Neural crest cell (in vitro differentiated cells): ENCODE results near the gene GPATCH3. TPM values are rescaled to one million over a fixed set of nuclear protein-coding genes. Genes with fewer than 3 reads are reported as not detected.

ENCODE experiments used
- DNase-seq: peaks from one replicate; pipeline ENCODE4 v3.0.0; 2021; ENCODE audit warnings: low read depth, mixed read lengths, low spot score
- H3K27ac Mint-ChIP-seq: one replicate; pipeline ENCODE4 v1.8.0; 2021; ENCODE audit warnings: mild to moderate bottlenecking, mixed read lengths; ENCODE audit not compliant: unreplicated experiment
- H3K27me3 Mint-ChIP-seq: 2 replicates; pipeline ENCODE4 v1.8.0; 2021; ENCODE audit warnings: low read depth, mild to moderate bottlenecking, mixed read lengths
- H3K36me3 Mint-ChIP-seq: 2 replicates; pipeline ENCODE4 v1.8.0; 2021; ENCODE audit warnings: low read depth, mild to moderate bottlenecking, mixed read lengths
- H3K4me1 Mint-ChIP-seq: 2 replicates; pipeline ENCODE4 v1.8.0; 2021; ENCODE audit warnings: mixed read lengths
- H3K4me3 Mint-ChIP-seq: one replicate; pipeline ENCODE4 v1.8.0; 2021; ENCODE audit warnings: mild to moderate bottlenecking, mixed read lengths
- H3K9me3 Mint-ChIP-seq: 2 replicates; pipeline ENCODE4 v1.8.0; 2021; ENCODE audit warnings: mixed read lengths
- total RNA-seq: library from RNA; stranded (reverse); gene quantifications from 2 replicates; pipeline ENCODE4 v1.2.1, GENCODE V29; 2021
- TF ChIP-seq, protein P1 (sequence below): fragments of 200-600 bp; sonication (generic); conservative IDR thresholded peaks from 2 replicates; pipeline ENCODE4 v1.5.0; 2021; ENCODE audit warnings: antibody characterized with exemption, mild to moderate bottlenecking

The GPATCH3 gene
- total RNA-seq, 1 donor from 2014 or later: 21.3 TPM

DNA sequence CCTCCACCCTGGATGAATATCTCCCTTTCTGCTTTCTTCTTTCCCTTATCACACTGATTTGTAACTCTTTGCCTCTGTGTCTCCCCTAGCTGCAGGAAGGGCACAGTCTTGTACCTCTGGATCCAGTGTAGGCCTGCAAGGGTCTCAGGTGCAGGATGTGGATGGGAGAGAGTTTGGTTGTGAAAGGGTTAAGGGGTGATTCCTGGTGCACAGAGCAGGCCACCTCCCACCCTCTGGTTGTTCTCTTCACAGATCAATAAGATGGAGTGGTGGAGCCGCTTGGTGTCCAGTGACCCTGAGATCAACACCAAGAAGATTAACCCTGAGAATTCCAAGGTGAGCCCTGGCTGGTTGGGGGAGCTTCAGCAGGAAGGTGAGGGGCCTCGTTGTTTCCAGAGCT, 44.9 kb upstream of the GPATCH3 start:
- Mint-ChIP-seq H3K9me3 (no peaks in the 10 kb centered on the region), H3K27me3 (no peaks in the 10 kb centered on the region), H3K4me3 (no peak overlapping the region), H3K4me1 (no peaks in the 10 kb centered on the region), H3K27ac (no peak overlapping the region), H3K36me3 (peaks cover 15% of the 10 kb centered on the region)
- no peak for DNase-seq
- TF ChIP-seq, protein P1, sequence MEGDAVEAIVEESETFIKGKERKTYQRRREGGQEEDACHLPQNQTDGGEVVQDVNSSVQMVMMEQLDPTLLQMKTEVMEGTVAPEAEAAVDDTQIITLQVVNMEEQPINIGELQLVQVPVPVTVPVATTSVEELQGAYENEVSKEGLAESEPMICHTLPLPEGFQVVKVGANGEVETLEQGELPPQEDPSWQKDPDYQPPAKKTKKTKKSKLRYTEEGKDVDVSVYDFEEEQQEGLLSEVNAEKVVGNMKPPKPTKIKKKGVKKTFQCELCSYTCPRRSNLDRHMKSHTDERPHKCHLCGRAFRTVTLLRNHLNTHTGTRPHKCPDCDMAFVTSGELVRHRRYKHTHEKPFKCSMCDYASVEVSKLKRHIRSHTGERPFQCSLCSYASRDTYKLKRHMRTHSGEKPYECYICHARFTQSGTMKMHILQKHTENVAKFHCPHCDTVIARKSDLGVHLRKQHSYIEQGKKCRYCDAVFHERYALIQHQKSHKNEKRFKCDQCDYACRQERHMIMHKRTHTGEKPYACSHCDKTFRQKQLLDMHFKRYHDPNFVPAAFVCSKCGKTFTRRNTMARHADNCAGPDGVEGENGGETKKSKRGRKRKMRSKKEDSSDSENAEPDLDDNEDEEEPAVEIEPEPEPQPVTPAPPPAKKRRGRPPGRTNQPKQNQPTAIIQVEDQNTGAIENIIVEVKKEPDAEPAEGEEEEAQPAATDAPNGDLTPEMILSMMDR: no peak

DNA sequence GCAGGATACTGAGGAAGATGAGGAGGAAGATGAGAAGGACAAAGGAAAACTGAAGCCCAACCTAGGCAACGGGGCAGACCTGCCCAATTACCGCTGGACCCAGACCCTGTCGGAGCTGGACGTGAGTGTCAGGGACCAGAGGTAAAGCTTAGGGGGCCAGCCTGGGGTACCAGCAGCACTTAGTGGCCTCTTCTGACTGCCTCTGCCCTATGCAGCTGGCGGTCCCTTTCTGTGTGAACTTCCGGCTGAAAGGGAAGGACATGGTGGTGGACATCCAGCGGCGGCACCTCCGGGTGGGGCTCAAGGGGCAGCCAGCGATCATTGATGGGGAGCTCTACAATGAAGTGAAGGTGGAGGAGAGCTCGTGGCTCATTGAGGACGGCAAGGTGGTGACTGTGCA, 42.4 kb upstream of the GPATCH3 start:
- H3K4me1 Mint-ChIP-seq: no peaks in the 10 kb centered on the region
- H3K27ac Mint-ChIP-seq: no peak overlapping the region
- no peak for DNase-seq
- peak overlapping the region; percentile 12 for H3K4me3 Mint-ChIP-seq
- TF ChIP-seq, protein P1: no peak
- no peaks in the 10 kb centered on the region for H3K9me3 Mint-ChIP-seq
- no peaks in the 10 kb centered on the region for H3K27me3 Mint-ChIP-seq
- peaks cover 15% of the 10 kb centered on the region for H3K36me3 Mint-ChIP-seq

- TF ChIP-seq, protein P1: no peak
Measured at GRCh38 chr1:26941311-26941710, 41.0 kb upstream of the GPATCH3 start.

GRCh38 chr1:26938659-26939025, 38.4 kb upstream of the GPATCH3 start:
- H3K27me3 Mint-ChIP-seq: no peaks in the 10 kb centered on the region
- H3K36me3 Mint-ChIP-seq: peaks cover 19% of the 10 kb centered on the region
- H3K9me3 Mint-ChIP-seq: no peaks in the 10 kb centered on the region
- no peaks in the 10 kb centered on the region for H3K4me1 Mint-ChIP-seq
- no peak overlapping the region for H3K4me3 Mint-ChIP-seq
- no peak for DNase-seq
- TF ChIP-seq, protein P1: no peak
- no peak overlapping the region for H3K27ac Mint-ChIP-seq

More at GRCh38 chr1:26941311-26941710, 41.0 kb upstream of the GPATCH3 start:
- no peaks in the 10 kb centered on the region for H3K27me3 Mint-ChIP-seq
- no peak for DNase-seq
- H3K4me3 Mint-ChIP-seq: no peak overlapping the region
- no peaks in the 10 kb centered on the region for H3K4me1 Mint-ChIP-seq
- H3K9me3 Mint-ChIP-seq: no peaks in the 10 kb centered on the region
- H3K27ac Mint-ChIP-seq: no peak overlapping the region
- H3K36me3 Mint-ChIP-seq: peaks cover 18% of the 10 kb centered on the region

DNA sequence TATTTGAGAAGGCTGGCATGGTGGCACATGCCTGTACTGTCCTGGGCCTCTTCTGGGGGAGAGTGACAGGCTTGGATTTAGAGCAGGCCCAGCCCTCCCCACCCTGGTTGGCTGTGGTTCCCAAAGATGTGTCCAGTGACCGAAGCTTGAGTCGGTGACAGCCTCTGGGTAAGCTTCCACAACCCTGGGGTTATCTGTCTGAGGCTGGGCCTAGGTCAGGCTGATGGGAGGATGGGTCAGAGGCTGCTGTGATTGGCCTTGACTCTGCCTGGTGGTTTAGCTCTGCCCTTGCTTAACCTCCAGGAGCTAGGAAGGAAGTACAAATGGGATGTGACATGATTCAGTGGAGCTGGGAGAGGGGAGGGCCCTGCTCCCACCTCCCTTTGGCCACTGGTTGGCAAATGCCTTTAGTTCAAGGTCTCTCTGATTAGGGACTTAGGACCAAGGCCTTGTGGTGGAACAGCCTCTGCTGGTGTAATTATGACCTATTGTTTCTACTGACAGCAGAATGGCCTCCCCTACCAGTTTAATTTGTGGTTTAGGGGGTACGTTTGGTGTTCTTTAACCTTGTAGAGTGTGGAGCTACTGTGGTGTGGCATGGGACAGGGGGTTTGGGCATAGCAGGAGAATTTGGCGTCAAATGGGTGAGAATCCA, 37.9 kb upstream of the GPATCH3 start:
- Mint-ChIP-seq H3K27ac (peak overlapping the region; percentile 35), H3K4me3 (no peak overlapping the region), H3K4me1 (no peaks in the 10 kb centered on the region), H3K9me3 (no peaks in the 10 kb centered on the region), H3K27me3 (no peaks in the 10 kb centered on the region), H3K36me3 (peaks cover 21% of the 10 kb centered on the region)
- TF ChIP-seq, protein P1: no peak
- DNase-seq: no peak
